ENCODE data around the gene SLC1A3.
"Not testable (repeated sequence)": the region's sequence is repeated elsewhere in the genome, so short reads cannot be mapped to it uniquely, and the experiment has no call there.

Gene SLC1A3

GRCh38 chr5:36587354-36587753, 19.1 kb upstream of the SLC1A3 start:
- no peak for TF ChIP-seq CTCF (conservative IDR thresholded peaks at IDR 0.05; ENCODE audit: low read length)
- no peak for DNase-seq (ENCODE audit: low read depth)
- H3K4me3 ChIP-seq (ENCODE audit: low read length) = no peak overlapping the region

GRCh38 chr5:36589735-36590134, 16.7 kb upstream of the SLC1A3 start:
- DNase-seq (ENCODE audit: low read depth); H3K4me3 ChIP-seq (ENCODE audit: low read length): not testable (repeated sequence)

GRCh38 chr5:36590513-36591286, 15.7 kb upstream of the SLC1A3 start:
- TF ChIP-seq CTCF (conservative IDR thresholded peaks at IDR 0.05; ENCODE audit: low read length) = no peak
- DNase-seq (ENCODE audit: low read depth) = no peak
- no peak overlapping the region for H3K4me3 ChIP-seq (ENCODE audit: low read length)

GRCh38 chr5:36593867-36594266, 12.5 kb upstream of the SLC1A3 start:
- H3K4me3 ChIP-seq (ENCODE audit: low read length) = no peak overlapping the region
- DNase-seq (ENCODE audit: low read depth) = no peak
- TF ChIP-seq CTCF (conservative IDR thresholded peaks at IDR 0.05; ENCODE audit: low read length) = no peak

GRCh38 chr5:36596247-36596646, 10.2 kb upstream of the SLC1A3 start:
- no peak overlapping the region for H3K4me3 ChIP-seq (ENCODE audit: low read length)

GRCh38 chr5:36596756-36597155, 9.7 kb upstream of the SLC1A3 start:
- no peak overlapping the region for H3K4me3 ChIP-seq (ENCODE audit: low read length)
- no peak for TF ChIP-seq CTCF (conservative IDR thresholded peaks at IDR 0.05; ENCODE audit: low read length)
- DNase-seq (ENCODE audit: low read depth) = no peak

More at GRCh38 chr5:36596247-36596646, 10.2 kb upstream of the SLC1A3 start:
- no peak for TF ChIP-seq CTCF (conservative IDR thresholded peaks at IDR 0.05; ENCODE audit: low read length)
- DNase-seq (ENCODE audit: low read depth) = no peak

- no peak overlapping the region for H3K4me3 ChIP-seq (ENCODE audit: low read length)
- no peak for DNase-seq (ENCODE audit: low read depth)
- TF ChIP-seq CTCF (conservative IDR thresholded peaks at IDR 0.05; ENCODE audit: low read length) = no peak
Measured at GRCh38 chr5:36598045-36598444, 8.4 kb upstream of the SLC1A3 start.
